Neural progenitor cell (in vitro differentiated cells): ENCODE data around the gene ASTN1. TPM values are rescaled to one million over a fixed set of nuclear protein-coding genes. Genes with fewer than 3 reads are reported as not detected.

Experiments
- DNase-seq: peaks from one replicate; pipeline ENCODE4 v3.0.0-alpha.2; 2016; ENCODE audit warnings: low spot score
- H2AFZ ChIP-seq: fragments of 200-600 bp; sonication (generic); replicated peaks from 2 replicates; pipeline ENCODE4 v1.6.1; 2016; ENCODE audit warnings: antibody characterized with exemption
- H3F3A ChIP-seq: fragments of 200-600 bp; sonication (generic); 2 replicates; pipeline ENCODE4 v1.6.1; 2016; ENCODE audit warnings: antibody characterized with exemption, low read depth
- H3K27ac ChIP-seq: fragments of 200-600 bp; sonication (generic); 2 replicates; pipeline ENCODE4 v1.5.1; 2016; ENCODE audit warnings: mild to moderate bottlenecking
- H3K27me3 ChIP-seq: fragments of 200-600 bp; sonication (generic); 2 replicates; pipeline ENCODE4 v1.6.1; 2016; ENCODE audit warnings: mild to moderate bottlenecking, moderate library complexity
- H3K36me3 ChIP-seq: fragments of 200-600 bp; sonication (generic); 2 replicates; pipeline ENCODE4 v1.5.1; 2016
- H3K4me1 ChIP-seq: fragments of 200-600 bp; sonication (generic); 2 replicates; pipeline ENCODE4 v1.6.1; 2016; ENCODE audit warnings: mixed run types
- H3K4me2 ChIP-seq: fragments of 200-600 bp; sonication (generic); 2 replicates; pipeline ENCODE4 v1.6.1; 2016
- H3K4me3 ChIP-seq: fragments of 200-600 bp; sonication (generic); 2 replicates; pipeline ENCODE4 v1.5.1; 2016
- H3K79me2 ChIP-seq: fragments of 200-600 bp; sonication (generic); 2 replicates; pipeline ENCODE4 v1.6.1; 2016; ENCODE audit warnings: low read depth
- H3K9ac ChIP-seq: fragments of 200-600 bp; sonication (generic); 2 replicates; pipeline ENCODE4 v1.6.1; 2016
- H3K9me3 ChIP-seq: fragments of 200-600 bp; sonication (generic); 2 replicates; pipeline ENCODE4 v1.5.1; 2016; ENCODE audit warnings: low read depth
- H4K20me1 ChIP-seq: fragments of 200-600 bp; sonication (generic); 2 replicates; pipeline ENCODE4 v1.6.1; 2016; ENCODE audit warnings: low read depth
- H3K27ac Mint-ChIP-seq: 3 replicates; pipeline ENCODE4 v1.8.0; 2021; ENCODE audit warnings: mixed read lengths
- H3K27me3 Mint-ChIP-seq: 2 replicates; pipeline ENCODE4 v1.8.0; 2022; ENCODE audit warnings: low read depth, mild to moderate bottlenecking, inconsistent platforms, moderate library complexity, mixed read lengths; ENCODE audit not compliant: insufficient read depth
- H3K36me3 Mint-ChIP-seq: 3 replicates; pipeline ENCODE4 v1.8.0; 2021; ENCODE audit warnings: mixed read lengths
- H3K4me1 Mint-ChIP-seq: 3 replicates; pipeline ENCODE4 v1.8.0; 2021; ENCODE audit warnings: mixed read lengths
- H3K4me3 Mint-ChIP-seq: 3 replicates; pipeline ENCODE4 v1.8.0; 2021; ENCODE audit warnings: mild to moderate bottlenecking, moderate library complexity, mixed read lengths
- H3K9me3 Mint-ChIP-seq: 3 replicates; pipeline ENCODE4 v1.8.0; 2020; ENCODE audit warnings: mixed read lengths
- CTCF ChIP-seq: fragments of 200-600 bp; sonication (generic); IDR thresholded peaks from 2 replicates; pipeline ENCODE4 v1.5.1; 2017; ENCODE audit warnings: antibody characterized with exemption, mild to moderate bottlenecking
- EZH2 ChIP-seq: fragments of 200-600 bp; sonication (generic); IDR thresholded peaks from 2 replicates; pipeline ENCODE4 v1.6.1; 2017; ENCODE audit warnings: antibody characterized with exemption, mild to moderate bottlenecking, moderate library complexity
- EZH2phosphoT487 ChIP-seq: fragments of 200-600 bp; sonication (generic); IDR thresholded peaks from 2 replicates; pipeline ENCODE4 v1.6.1; 2017; ENCODE audit warnings: antibody characterized with exemption
- total RNA-seq: library from RNA; depleted of rRNA; stranded (reverse); fragments of >200 nt; gene quantifications from 2 replicates; pipeline ENCODE4 v1.2.3, GENCODE V29; 2015; ENCODE audit warnings: low replicate concordance

The ASTN1 gene
- 7.7 and 9.9 TPM in 2 replicates for total RNA-seq

- H3K36me3 ChIP-seq: no peaks in the 10 kb centered on the region
- H3K27me3 ChIP-seq: peaks cover 98% of the 10 kb centered on the region
- no peaks in the 10 kb centered on the region for H3K9me3 ChIP-seq
- peak; percentile 40 for TF ChIP-seq EZH2
- TF ChIP-seq CTCF: no peak
- peak; percentile 37 for TF ChIP-seq EZH2phosphoT487
- Mint-ChIP-seq H3K27ac (peak within 1 kb of the TSS; percentile 10), H3K4me3 (peak within 1 kb of the TSS; percentile 86), H3K9me3 (no peaks in the 10 kb centered on the region), H3K4me1 (peaks cover 19% of the 10 kb centered on the region), H3K27me3 (peaks cover 10% of the 10 kb centered on the region), H3K36me3 (peaks cover 5% of the 10 kb centered on the region)
- H4K20me1 ChIP-seq: no peaks in the 10 kb centered on the region
- DNase-seq: peak; percentile 84
- peak within 1 kb of the TSS; percentile 96 for H3K4me2 ChIP-seq
- H3K4me1 ChIP-seq: peaks cover 15% of the 10 kb centered on the region
- peak within 1 kb of the TSS; percentile 98 for H2AFZ ChIP-seq
- H3F3A ChIP-seq: peaks cover 8% of the 10 kb centered on the region
- H3K79me2 ChIP-seq: no peaks in the 10 kb centered on the region
- H3K27ac ChIP-seq: no peak within 1 kb of the TSS
- no peak within 1 kb of the TSS for H3K9ac ChIP-seq
- peak within 1 kb of the TSS; percentile 69 for H3K4me3 ChIP-seq
Measured at GRCh38 chr1:177164380-177165068, at the start of gene ASTN1. ASTN1 (minus strand) TSS chr1:177164712; CDS start chr1:177164676, 36 bp downstream.

GRCh38 chr1:177211231-177211630 lies 46.7 kb upstream of the ASTN1 start:
- H3K9me3 Mint-ChIP-seq: peaks cover 3% of the 10 kb centered on the region
- no peak overlapping the region for H3K4me3 ChIP-seq
- no peak overlapping the region for H3K27ac ChIP-seq
- peaks cover 6% of the 10 kb centered on the region for H3K4me1 ChIP-seq
- no peak overlapping the region for H2AFZ ChIP-seq
- TF ChIP-seq CTCF: no peak
- TF ChIP-seq EZH2: no peak
- TF ChIP-seq EZH2phosphoT487: no peak
- peaks cover 42% of the 10 kb centered on the region for H3K27me3 ChIP-seq
- H3K9ac ChIP-seq: no peak overlapping the region
- no peaks in the 10 kb centered on the region for H3K36me3 ChIP-seq
- H3K27ac Mint-ChIP-seq: no peak overlapping the region
- H3K36me3 Mint-ChIP-seq: no peaks in the 10 kb centered on the region
- DNase-seq: no peak
- H3F3A ChIP-seq: no peaks in the 10 kb centered on the region
- H3K4me2 ChIP-seq: no peak overlapping the region
- H4K20me1 ChIP-seq: no peaks in the 10 kb centered on the region
- H3K4me3 Mint-ChIP-seq: no peak overlapping the region
- peaks cover 3% of the 10 kb centered on the region for H3K9me3 ChIP-seq
- no peaks in the 10 kb centered on the region for H3K79me2 ChIP-seq
- H3K27me3 Mint-ChIP-seq: no peaks in the 10 kb centered on the region
- peaks cover 2% of the 10 kb centered on the region for H3K4me1 Mint-ChIP-seq

- Histone ChIP-seq H4K20me1 (no peaks in the 10 kb centered on the region), H3K79me2 (no peaks in the 10 kb centered on the region), H3K27ac (no peak overlapping the region), H3K4me1 (peaks cover 6% of the 10 kb centered on the region), H3K9ac (no peak overlapping the region), H3K27me3 (peaks cover 42% of the 10 kb centered on the region), H3K9me3 (no peaks in the 10 kb centered on the region), H3K4me3 (no peak overlapping the region), H3F3A (no peaks in the 10 kb centered on the region), H3K4me2 (no peak overlapping the region), H2AFZ (no peak overlapping the region), H3K36me3 (no peaks in the 10 kb centered on the region)
- Mint-ChIP-seq H3K4me3 (no peak overlapping the region), H3K27me3 (no peaks in the 10 kb centered on the region), H3K27ac (no peak overlapping the region), H3K36me3 (no peaks in the 10 kb centered on the region), H3K9me3 (no peaks in the 10 kb centered on the region), H3K4me1 (peaks cover 2% of the 10 kb centered on the region)
- TF ChIP-seq CTCF: no peak
- DNase-seq: no peak
Measured at GRCh38 chr1:177210071-177210470, 45.6 kb upstream of the ASTN1 start.
